ENCODE measurements around the gene DNAJC1. TPM values are rescaled to one million over a fixed set of nuclear protein-coding genes. Genes with fewer than 3 reads are reported as not detected.

DNAJC1 gene
- total RNA-seq, 1 donor from 2014 or later: 66.8 TPM

- Histone ChIP-seq H2AFZ (ENCODE audit: low read depth, low read length) (no peak overlapping the region), H3K4me3 (ENCODE audit: insufficient read depth, low read depth, low read length) (no peak overlapping the region), H3K27me3 (ENCODE audit: insufficient read depth, low read length) (no peaks in the 10 kb centered on the region), H3K4me1 (ENCODE audit: insufficient read depth, low read length) (no peaks in the 10 kb centered on the region), H3K79me2 (ENCODE audit: insufficient read depth, low read length) (peaks cover 3% of the 10 kb centered on the region), H3K9me3 (ENCODE audit: insufficient read depth, low read depth, low read length) (no peaks in the 10 kb centered on the region), H3K4me2 (ENCODE audit: low read length) (no peak overlapping the region), H3K36me3 (ENCODE audit: insufficient read depth, low read length) (no peaks in the 10 kb centered on the region), H3K27ac (ENCODE audit: low read depth, low read length) (no peak overlapping the region), H3K9ac (ENCODE audit: low read length) (no peak overlapping the region), H4K20me1 (ENCODE audit: insufficient read depth, low read length) (no peaks in the 10 kb centered on the region)
- Mint-ChIP-seq H3K4me3 (ENCODE audit: unreplicated experiment) (no peak overlapping the region), H3K36me3 (ENCODE audit: low read depth, unreplicated experiment) (peaks cover 2% of the 10 kb centered on the region), H3K4me1 (ENCODE audit: low read depth, unreplicated experiment) (peaks cover 23% of the 10 kb centered on the region), H3K27ac (ENCODE audit: unreplicated experiment) (no peak overlapping the region), H3K27me3 (ENCODE audit: low read depth, unreplicated experiment) (no peaks in the 10 kb centered on the region), H3K9me3 (ENCODE audit: unreplicated experiment) (no peaks in the 10 kb centered on the region)
- FAIRE-seq (no peak), DNase-seq (ENCODE audit: low read depth) (peak; percentile 2)
- TF ChIP-seq CTCF (IDR thresholded peaks at IDR 0.05; ENCODE audit: insufficient read depth, low read depth, low read length) (no peak), EZH2 (IDR thresholded peaks at IDR 0.05; ENCODE audit: insufficient read depth, low read length) (no peak)
Observed at GRCh38 chr10:21920633-21921032, 82.9 kb downstream of the DNAJC1 start.

DNA sequence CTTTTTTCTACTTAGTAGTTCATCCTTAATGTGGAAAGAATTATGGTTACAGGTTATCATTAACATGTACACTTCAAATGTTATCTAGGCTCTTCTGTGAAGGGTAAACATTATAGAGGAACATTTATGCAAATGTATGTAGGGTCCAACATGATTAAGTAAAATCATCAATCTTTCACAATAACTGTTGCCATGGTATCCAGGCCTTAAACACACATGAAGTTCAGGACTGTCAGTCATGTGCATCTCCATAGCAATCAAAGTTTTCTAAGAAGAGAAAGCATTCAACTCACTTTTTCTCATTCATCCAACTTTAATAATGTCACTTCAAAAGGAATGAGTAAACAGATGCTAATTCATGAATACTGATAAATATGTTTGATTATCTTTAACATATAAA lies 83.6 kb downstream of the DNAJC1 start:
- H3K4me2 ChIP-seq (ENCODE audit: low read length): no peak overlapping the region
- no peaks in the 10 kb centered on the region for H3K9me3 ChIP-seq (ENCODE audit: insufficient read depth, low read depth, low read length)
- H3K27ac ChIP-seq (ENCODE audit: low read depth, low read length): no peak overlapping the region
- no peaks in the 10 kb centered on the region for H3K9me3 Mint-ChIP-seq (ENCODE audit: unreplicated experiment)
- H3K36me3 Mint-ChIP-seq (ENCODE audit: low read depth, unreplicated experiment): peaks cover 2% of the 10 kb centered on the region
- no peak for DNase-seq (ENCODE audit: low read depth)
- no peaks in the 10 kb centered on the region for H3K4me1 ChIP-seq (ENCODE audit: insufficient read depth, low read length)
- FAIRE-seq: peak; percentile 68
- no peaks in the 10 kb centered on the region for H3K36me3 ChIP-seq (ENCODE audit: insufficient read depth, low read length)
- H2AFZ ChIP-seq (ENCODE audit: low read depth, low read length): no peak overlapping the region
- no peaks in the 10 kb centered on the region for H3K27me3 ChIP-seq (ENCODE audit: insufficient read depth, low read length)
- H3K27me3 Mint-ChIP-seq (ENCODE audit: low read depth, unreplicated experiment): no peaks in the 10 kb centered on the region
- H4K20me1 ChIP-seq (ENCODE audit: insufficient read depth, low read length): no peaks in the 10 kb centered on the region
- no peak overlapping the region for H3K27ac Mint-ChIP-seq (ENCODE audit: unreplicated experiment)
- no peak overlapping the region for H3K4me3 Mint-ChIP-seq (ENCODE audit: unreplicated experiment)
- TF ChIP-seq CTCF (IDR thresholded peaks at IDR 0.05; ENCODE audit: insufficient read depth, low read depth, low read length) (no peak), EZH2 (IDR thresholded peaks at IDR 0.05; ENCODE audit: insufficient read depth, low read length) (no peak)
- no peak overlapping the region for H3K9ac ChIP-seq (ENCODE audit: low read length)
- peaks cover 3% of the 10 kb centered on the region for H3K79me2 ChIP-seq (ENCODE audit: insufficient read depth, low read length)
- peaks cover 17% of the 10 kb centered on the region for H3K4me1 Mint-ChIP-seq (ENCODE audit: low read depth, unreplicated experiment)
- H3K4me3 ChIP-seq (ENCODE audit: insufficient read depth, low read depth, low read length): no peak overlapping the region

DNA sequence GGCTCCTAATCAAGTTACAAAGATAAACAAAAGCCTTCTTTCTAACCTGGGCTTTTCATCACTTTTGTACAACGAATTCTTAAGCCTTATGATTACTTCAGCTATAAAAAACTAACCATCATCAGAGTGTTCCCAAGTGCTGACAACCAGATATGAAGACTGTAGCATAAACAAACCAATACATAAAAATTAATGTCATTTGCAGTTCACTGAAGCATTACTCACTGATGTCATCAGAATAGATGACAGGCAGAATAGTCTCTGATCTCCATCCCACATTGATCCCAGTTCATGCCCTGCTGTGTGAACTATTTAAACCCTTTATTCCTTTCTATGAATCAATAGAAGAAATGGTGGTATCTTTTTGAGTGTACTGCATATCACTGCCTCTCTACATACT lies 84.4 kb downstream of the DNAJC1 start:
- H2AFZ ChIP-seq (ENCODE audit: low read depth, low read length): no peak overlapping the region
- H3K4me1 ChIP-seq (ENCODE audit: insufficient read depth, low read length): no peaks in the 10 kb centered on the region
- H3K9ac ChIP-seq (ENCODE audit: low read length): no peak overlapping the region
- H3K27me3 ChIP-seq (ENCODE audit: insufficient read depth, low read length): no peaks in the 10 kb centered on the region
- H3K4me3 ChIP-seq (ENCODE audit: insufficient read depth, low read depth, low read length): no peak overlapping the region
- TF ChIP-seq CTCF (IDR thresholded peaks at IDR 0.05; ENCODE audit: insufficient read depth, low read depth, low read length) (no peak), EZH2 (IDR thresholded peaks at IDR 0.05; ENCODE audit: insufficient read depth, low read length) (no peak)
- H3K9me3 ChIP-seq (ENCODE audit: insufficient read depth, low read depth, low read length): no peaks in the 10 kb centered on the region
- no peak for FAIRE-seq
- DNase-seq (ENCODE audit: low read depth): no peak
- no peaks in the 10 kb centered on the region for H3K36me3 ChIP-seq (ENCODE audit: insufficient read depth, low read length)
- Mint-ChIP-seq H3K27me3 (ENCODE audit: low read depth, unreplicated experiment) (no peaks in the 10 kb centered on the region), H3K9me3 (ENCODE audit: unreplicated experiment) (no peaks in the 10 kb centered on the region), H3K4me1 (ENCODE audit: low read depth, unreplicated experiment) (peaks cover 11% of the 10 kb centered on the region), H3K27ac (ENCODE audit: unreplicated experiment) (no peak overlapping the region), H3K36me3 (ENCODE audit: low read depth, unreplicated experiment) (peaks cover 2% of the 10 kb centered on the region), H3K4me3 (ENCODE audit: unreplicated experiment) (no peak overlapping the region)
- no peak overlapping the region for H3K4me2 ChIP-seq (ENCODE audit: low read length)
- H3K79me2 ChIP-seq (ENCODE audit: insufficient read depth, low read length): no peaks in the 10 kb centered on the region
- H3K27ac ChIP-seq (ENCODE audit: low read depth, low read length): no peak overlapping the region
- H4K20me1 ChIP-seq (ENCODE audit: insufficient read depth, low read length): no peaks in the 10 kb centered on the region

All from astrocyte (in vitro differentiated cells and primary cell).